Measurements from ENCODE around the gene RORB. TPM values are rescaled to one million over a fixed set of nuclear protein-coding genes. Genes with fewer than 3 reads are reported as not detected.

Gene RORB
- total RNA-seq, 1 donor from 2014 or later = 0.21 TPM

- Histone ChIP-seq H3K36me3 (no peaks in the 10 kb centered on the region), H3K27me3 (no peaks in the 10 kb centered on the region), H3K4me3 (no peak overlapping the region), H3K9me3 (no peaks in the 10 kb centered on the region), H3K27ac (no peak overlapping the region), H3K4me1 (no peaks in the 10 kb centered on the region)
- intact Hi-C loops (cut with DNase I) = no loop called here
- no peak for DNase-seq (ENCODE audit: low spot score in 2 of 2)
- no peak for TF ChIP-seq CTCF (IDR thresholded peaks at IDR 0.05)
These were observed 156.4 kb downstream of the RORB start for GRCh38 chr9:74653410-74654080.

GRCh38 chr9:74662674-74663073, 165.5 kb downstream of the RORB start:
- no peaks in the 10 kb centered on the region for H3K9me3 ChIP-seq
- H3K36me3 ChIP-seq = no peaks in the 10 kb centered on the region
- DNase-seq (ENCODE audit: low spot score in 2 of 2) = no peak
- intact Hi-C loops (cut with DNase I) = no loop called here
- H3K27ac ChIP-seq = no peak overlapping the region
- no peak overlapping the region for H3K4me3 ChIP-seq
- H3K27me3 ChIP-seq = no peaks in the 10 kb centered on the region
- TF ChIP-seq CTCF (IDR thresholded peaks at IDR 0.05) = no peak
- H3K4me1 ChIP-seq = no peaks in the 10 kb centered on the region

- Histone ChIP-seq H3K9me3 (no peaks in the 10 kb centered on the region), H3K4me1 (no peaks in the 10 kb centered on the region), H3K27me3 (no peaks in the 10 kb centered on the region), H3K27ac (no peak overlapping the region), H3K4me3 (no peak overlapping the region), H3K36me3 (no peaks in the 10 kb centered on the region)
- TF ChIP-seq CTCF (IDR thresholded peaks at IDR 0.05) = no peak
- DNase-seq (ENCODE audit: low spot score in 2 of 2) = no peak
- intact Hi-C loops (cut with DNase I) = no loop called here
These were observed 166.3 kb downstream of the RORB start for GRCh38 chr9:74663439-74663838.

- Histone ChIP-seq H3K9me3 (no peaks in the 10 kb centered on the region), H3K27ac (no peak overlapping the region), H3K4me1 (no peaks in the 10 kb centered on the region), H3K4me3 (no peak overlapping the region), H3K27me3 (no peaks in the 10 kb centered on the region), H3K36me3 (no peaks in the 10 kb centered on the region)
- intact Hi-C loops (cut with DNase I) = no loop called here
- DNase-seq (ENCODE audit: low spot score in 2 of 2) = no peak
- no peak for TF ChIP-seq CTCF (IDR thresholded peaks at IDR 0.05)
These were observed 169.6 kb downstream of the RORB start for GRCh38 chr9:74666625-74667316.

GRCh38 chr9:74672237-74672636, 175.1 kb downstream of the RORB start:
- Histone ChIP-seq H3K36me3 (no peaks in the 10 kb centered on the region), H3K27ac (no peak overlapping the region), H3K4me1 (no peaks in the 10 kb centered on the region), H3K27me3 (no peaks in the 10 kb centered on the region), H3K4me3 (no peak overlapping the region), H3K9me3 (no peaks in the 10 kb centered on the region)
- no peak for TF ChIP-seq CTCF (IDR thresholded peaks at IDR 0.05)
- DNase-seq (ENCODE audit: low spot score in 2 of 2) = no peak
- intact Hi-C loops (cut with DNase I) = no loop called here

Measured in ascending aorta (tissue), 2 donors.